ENCODE results near the gene NOXO1. TPM values are rescaled to one million over a fixed set of nuclear protein-coding genes. Genes with fewer than 3 reads are reported as not detected.
A peak's percentile ranks its signal among the peaks of the same experiment; 100 is the strongest.

Gene NOXO1
- total RNA-seq, 1 experiment from 2014 or later: 1.2 TPM

GRCh38 chr16:2026461-2027023, 45.3 kb upstream of the NOXO1 start, which contains the start of gene NHERF2:
Gene NHERF2 (plus strand): TSS chr16:2026902. CDS start chr16:2027006, 104 bp downstream.
- CTCF ChIA-PET: interaction anchor here (0.5 to 1.2 kb wide), 2 partner anchors 114 to 169 kb away, joined by 3 read pairs; no protein-coding TSS in a partner anchor
- no peak within 1 kb of the TSS for H3K27ac ChIP-seq (ENCODE audit: low read depth, low read length, poor library complexity, severe bottlenecking)
- DNase-seq (ENCODE audit: low spot score): peak; percentile 55
- intact Hi-C loops (cut with micrococcal nuclease; ENCODE audit: unreplicated experiment): no loop called here
- H3K9me3 ChIP-seq (ENCODE audit: low read depth, low read length, poor library complexity, severe bottlenecking): no peaks in the 10 kb centered on the region
- H3K4me1 ChIP-seq (ENCODE audit: insufficient read depth, low read length, poor library complexity, severe bottlenecking): peaks cover 27% of the 10 kb centered on the region
- H3K36me3 ChIP-seq (ENCODE audit: insufficient read depth, low read length, poor library complexity, severe bottlenecking): no peaks in the 10 kb centered on the region
- POLR2A ChIA-PET (ENCODE audit: low non-redundant PET): no interaction called here
- peak within 1 kb of the TSS; percentile 57 for H3K4me3 ChIP-seq (ENCODE audit: low read depth, low read length, poor library complexity, severe bottlenecking)
- BruUV-seq (replicated peaks): no TSS peak
- TF ChIP-seq EZH2 (IDR thresholded peaks at IDR 0.05; ENCODE audit: borderline replicate concordance, low read depth, low read length, poor library complexity, severe bottlenecking): no peak
- TF ChIP-seq, protein P1, sequence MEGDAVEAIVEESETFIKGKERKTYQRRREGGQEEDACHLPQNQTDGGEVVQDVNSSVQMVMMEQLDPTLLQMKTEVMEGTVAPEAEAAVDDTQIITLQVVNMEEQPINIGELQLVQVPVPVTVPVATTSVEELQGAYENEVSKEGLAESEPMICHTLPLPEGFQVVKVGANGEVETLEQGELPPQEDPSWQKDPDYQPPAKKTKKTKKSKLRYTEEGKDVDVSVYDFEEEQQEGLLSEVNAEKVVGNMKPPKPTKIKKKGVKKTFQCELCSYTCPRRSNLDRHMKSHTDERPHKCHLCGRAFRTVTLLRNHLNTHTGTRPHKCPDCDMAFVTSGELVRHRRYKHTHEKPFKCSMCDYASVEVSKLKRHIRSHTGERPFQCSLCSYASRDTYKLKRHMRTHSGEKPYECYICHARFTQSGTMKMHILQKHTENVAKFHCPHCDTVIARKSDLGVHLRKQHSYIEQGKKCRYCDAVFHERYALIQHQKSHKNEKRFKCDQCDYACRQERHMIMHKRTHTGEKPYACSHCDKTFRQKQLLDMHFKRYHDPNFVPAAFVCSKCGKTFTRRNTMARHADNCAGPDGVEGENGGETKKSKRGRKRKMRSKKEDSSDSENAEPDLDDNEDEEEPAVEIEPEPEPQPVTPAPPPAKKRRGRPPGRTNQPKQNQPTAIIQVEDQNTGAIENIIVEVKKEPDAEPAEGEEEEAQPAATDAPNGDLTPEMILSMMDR (conservative IDR thresholded peaks at IDR 0.05; ENCODE audit: low read depth, low read length): no peak
- no peaks in the 10 kb centered on the region for H3K27me3 ChIP-seq (replicated peaks; ENCODE audit: insufficient read depth, low read depth, low read length, poor library complexity)

DNA sequence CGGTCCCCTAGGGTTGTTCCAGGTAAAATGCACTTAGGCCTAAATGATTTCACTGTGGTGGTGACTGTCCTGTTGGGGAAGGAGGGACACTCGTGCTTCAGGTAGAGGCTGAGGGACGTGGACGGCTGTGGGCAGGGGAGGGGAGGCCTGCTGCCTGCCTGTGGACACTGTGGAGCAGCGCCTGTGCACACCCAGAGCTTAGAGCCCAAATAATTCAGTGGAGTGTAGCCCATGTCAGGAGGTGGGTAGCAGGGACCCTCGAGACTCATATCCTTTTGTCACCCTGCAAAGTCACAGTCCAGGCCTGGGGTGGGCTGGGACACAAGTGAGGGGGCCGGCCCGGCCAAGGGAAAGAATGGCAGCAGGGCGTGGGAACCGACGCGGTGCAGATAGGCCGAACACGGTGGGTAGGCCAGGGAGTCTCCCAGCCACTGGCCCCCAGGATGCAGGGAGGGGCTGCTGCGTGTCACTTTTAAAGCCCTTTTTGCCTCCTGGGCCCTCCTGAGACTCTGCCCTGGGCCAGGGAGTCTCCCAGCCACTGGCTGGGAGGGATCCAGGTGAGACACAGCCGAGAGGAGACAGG, 44.7 kb upstream of the NOXO1 start:
- H3K27me3 ChIP-seq (replicated peaks; ENCODE audit: insufficient read depth, low read depth, low read length, poor library complexity): no peaks in the 10 kb centered on the region
- H3K4me3 ChIP-seq (ENCODE audit: low read depth, low read length, poor library complexity, severe bottlenecking): no peak overlapping the region
- TF ChIP-seq, protein P1 (conservative IDR thresholded peaks at IDR 0.05; ENCODE audit: low read depth, low read length): no peak
- TF ChIP-seq EZH2 (IDR thresholded peaks at IDR 0.05; ENCODE audit: borderline replicate concordance, low read depth, low read length, poor library complexity, severe bottlenecking): no peak
- BruUV-seq (replicated peaks): no TSS peak
- intact Hi-C loops (cut with micrococcal nuclease; ENCODE audit: unreplicated experiment): no loop called here
- no peaks in the 10 kb centered on the region for H3K36me3 ChIP-seq (ENCODE audit: insufficient read depth, low read length, poor library complexity, severe bottlenecking)
- no peak overlapping the region for H3K27ac ChIP-seq (ENCODE audit: low read depth, low read length, poor library complexity, severe bottlenecking)
- H3K4me1 ChIP-seq (ENCODE audit: insufficient read depth, low read length, poor library complexity, severe bottlenecking): peaks cover 25% of the 10 kb centered on the region
- ChIA-PET POLR2A (ENCODE audit: low non-redundant PET) (interaction anchor here (0.6 kb wide), 1 partner anchor 1425 kb away, joined by 4 read pairs; no protein-coding TSS in a partner anchor), CTCF (interaction anchor here (0.5 kb wide), 1 partner anchor 127 kb away, joined by 3 read pairs; no protein-coding TSS in a partner anchor)
- H3K9me3 ChIP-seq (ENCODE audit: low read depth, low read length, poor library complexity, severe bottlenecking): no peaks in the 10 kb centered on the region
- no peak for DNase-seq (ENCODE audit: low spot score)

DNA sequence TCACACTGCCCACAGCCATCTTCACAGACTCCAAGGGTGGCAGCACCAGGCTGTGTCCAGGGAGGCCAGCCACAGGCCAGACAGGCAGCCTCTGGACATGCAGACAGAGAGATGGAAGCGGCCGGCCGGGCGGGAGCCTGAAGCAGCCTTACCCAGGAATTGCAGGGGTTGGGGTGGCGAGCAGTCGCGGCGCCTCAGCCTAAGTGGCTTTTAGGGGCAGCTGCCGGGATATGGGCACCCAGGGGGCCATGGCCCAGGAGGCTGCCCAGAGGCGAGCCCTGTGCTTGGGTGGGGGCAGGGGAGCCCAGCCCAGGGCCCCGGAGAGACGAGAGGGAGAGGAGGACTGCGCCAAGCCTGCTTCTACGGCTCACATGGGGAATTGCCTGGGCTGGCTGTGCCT, 44.0 kb upstream of the NOXO1 start:
- H3K4me1 ChIP-seq (ENCODE audit: insufficient read depth, low read length, poor library complexity, severe bottlenecking): peaks cover 21% of the 10 kb centered on the region
- TF ChIP-seq, protein P1 (conservative IDR thresholded peaks at IDR 0.05; ENCODE audit: low read depth, low read length): no peak
- TF ChIP-seq EZH2 (IDR thresholded peaks at IDR 0.05; ENCODE audit: borderline replicate concordance, low read depth, low read length, poor library complexity, severe bottlenecking): no peak
- H3K9me3 ChIP-seq (ENCODE audit: low read depth, low read length, poor library complexity, severe bottlenecking): no peaks in the 10 kb centered on the region
- intact Hi-C loops (cut with micrococcal nuclease; ENCODE audit: unreplicated experiment): no loop called here
- H3K27me3 ChIP-seq (replicated peaks; ENCODE audit: insufficient read depth, low read depth, low read length, poor library complexity): no peaks in the 10 kb centered on the region
- DNase-seq (ENCODE audit: low spot score): no peak
- no peak overlapping the region for H3K4me3 ChIP-seq (ENCODE audit: low read depth, low read length, poor library complexity, severe bottlenecking)
- ChIA-PET POLR2A (ENCODE audit: low non-redundant PET) (interaction anchor here (0.6 kb wide), 1 partner anchor 1425 kb away, joined by 4 read pairs; no protein-coding TSS in a partner anchor), CTCF (no interaction called here)
- no peak overlapping the region for H3K27ac ChIP-seq (ENCODE audit: low read depth, low read length, poor library complexity, severe bottlenecking)
- H3K36me3 ChIP-seq (ENCODE audit: insufficient read depth, low read length, poor library complexity, severe bottlenecking): no peaks in the 10 kb centered on the region
- BruUV-seq (replicated peaks): no TSS peak

All from A673 (cell line).